Activated CD8-positive, alpha-beta memory T cell treated with anti-CD3 and anti-CD28 coated beads, Interleukin-2, amount 50 U/mL, for 24 hours (primary cell): ENCODE measurements around the gene CLEC9A.

ENCODE experiments used
- DNase-seq: peaks from one replicate; pipeline ENCODE4 v3.0.0-alpha.2; 2020; ENCODE audit errors: extremely low read depth

CLEC9A gene

DNA sequence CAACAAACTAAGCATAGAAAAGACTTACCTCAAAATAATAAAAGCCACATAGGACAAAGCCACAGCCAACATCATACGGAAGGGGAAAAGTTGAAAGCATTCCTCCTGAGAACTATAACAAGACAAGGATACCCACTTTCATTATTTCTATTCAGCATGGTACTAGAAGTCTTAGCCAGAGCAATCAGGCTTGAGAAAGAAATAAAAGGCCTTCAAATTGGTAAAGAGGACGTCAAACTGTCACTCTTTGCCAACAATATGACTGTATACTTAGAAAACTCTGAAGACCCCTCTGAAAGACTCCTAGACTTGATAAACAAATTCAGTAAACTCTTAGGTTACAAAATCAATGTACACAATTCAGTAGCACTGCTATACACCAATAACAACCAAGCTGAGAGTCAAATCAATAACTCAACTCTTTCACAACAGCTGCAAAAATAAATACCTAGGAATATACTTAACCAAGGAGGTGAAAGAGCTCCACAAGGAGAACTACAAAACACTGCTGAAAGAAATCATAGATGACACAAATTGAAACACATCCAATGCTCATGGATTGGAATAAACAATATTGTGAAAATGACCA is 79.9 kb downstream of the CLEC9A start:
- no peak for DNase-seq

DNA sequence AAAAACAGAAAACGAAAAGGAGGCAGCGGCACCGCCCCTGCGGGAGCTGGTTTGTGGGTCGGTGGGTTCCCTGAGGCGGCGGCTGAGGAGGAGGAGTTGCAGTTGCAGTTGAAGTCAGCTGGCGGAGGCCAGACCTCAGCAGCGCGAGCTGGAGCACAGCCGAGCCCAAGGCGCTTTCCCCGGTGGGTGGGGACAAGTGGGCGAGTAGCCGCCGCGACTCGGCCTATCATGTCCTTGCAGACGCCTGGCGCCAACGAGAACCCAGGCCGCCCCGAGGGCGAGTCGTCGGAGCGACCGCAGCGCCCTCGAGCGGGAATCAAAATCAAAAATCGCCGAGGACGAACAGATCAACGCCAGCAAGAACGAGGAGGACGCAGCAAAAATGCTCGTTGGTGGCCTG is 81.0 kb downstream of the CLEC9A start:
- no peak for DNase-seq

DNA sequence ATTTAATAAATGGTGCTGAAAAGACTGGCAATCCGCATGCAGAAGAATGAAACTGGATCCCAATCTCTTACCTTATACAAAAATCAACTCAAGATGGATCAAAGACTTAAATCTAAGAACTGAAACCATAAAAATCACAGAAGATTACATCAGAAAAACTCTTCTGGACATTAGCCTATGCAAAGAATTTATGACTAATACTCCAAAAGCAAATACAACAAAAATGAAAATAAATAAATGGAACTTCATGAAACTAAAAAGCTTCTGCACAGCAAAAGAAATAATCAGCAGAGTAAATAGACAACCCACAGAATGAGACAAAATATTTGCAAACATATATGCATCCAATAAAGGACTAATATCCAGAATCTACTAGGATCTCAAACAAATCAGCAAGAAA is 82.6 kb downstream of the CLEC9A start:
- no peak for DNase-seq

DNA sequence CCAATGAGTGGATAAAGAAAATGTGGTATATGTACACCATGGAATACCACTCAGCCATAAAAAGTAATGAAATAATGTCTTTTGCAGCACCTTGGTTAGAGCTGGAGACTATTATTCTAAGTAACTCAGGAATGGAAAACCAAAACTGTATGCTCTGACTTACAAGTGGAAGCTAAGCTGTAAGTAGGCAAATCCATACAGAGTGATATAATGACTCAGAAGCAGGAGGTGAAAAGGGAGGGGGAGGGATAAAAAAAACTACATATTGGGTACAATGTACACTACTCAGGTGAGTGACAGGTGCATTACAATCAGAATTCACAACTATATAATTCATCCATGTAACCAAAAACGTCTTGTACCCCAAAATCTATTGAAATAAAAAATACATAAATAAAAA is 83.4 kb downstream of the CLEC9A start:
- DNase-seq: no peak

- DNase-seq: no peak
Measured at GRCh38 chr12:10115311-10115710, 84.8 kb downstream of the CLEC9A start.
